Measurements from ENCODE around the gene LYSMD4.

LYSMD4 gene

GRCh38 chr15:99717161-99718009 lies 15.9 kb downstream of the LYSMD4 start:
- no peak for TF ChIP-seq CTCF (conservative IDR thresholded peaks at IDR 0.05; ENCODE audit: low read length)
- peak; percentile 33 for DNase-seq (ENCODE audit: low read depth)

GRCh38 chr15:99716540-99717095 lies 16.6 kb downstream of the LYSMD4 start:
- no peak overlapping the region for H3K4me3 ChIP-seq (ENCODE audit: low read length)

More at GRCh38 chr15:99717161-99718009, 15.9 kb downstream of the LYSMD4 start:
- H3K4me3 ChIP-seq (ENCODE audit: low read length) = no peak overlapping the region

GRCh38 chr15:99712415-99712814 lies 20.8 kb downstream of the LYSMD4 start:
- DNase-seq (ENCODE audit: low read depth) = no peak
- H3K4me3 ChIP-seq (ENCODE audit: low read length) = no peak overlapping the region
- TF ChIP-seq CTCF (conservative IDR thresholded peaks at IDR 0.05; ENCODE audit: low read length) = no peak

More at GRCh38 chr15:99716540-99717095, 16.6 kb downstream of the LYSMD4 start:
- TF ChIP-seq CTCF (conservative IDR thresholded peaks at IDR 0.05; ENCODE audit: low read length) = no peak
- DNase-seq (ENCODE audit: low read depth) = no peak

GRCh38 chr15:99711625-99712024 lies 21.6 kb downstream of the LYSMD4 start:
- no peak for DNase-seq (ENCODE audit: low read depth)
- no peak for TF ChIP-seq CTCF (conservative IDR thresholded peaks at IDR 0.05; ENCODE audit: low read length)
- H3K4me3 ChIP-seq (ENCODE audit: low read length) = no peak overlapping the region

GRCh38 chr15:99709243-99709986 lies 23.8 kb downstream of the LYSMD4 start:
- H3K4me3 ChIP-seq (ENCODE audit: low read length) = no peak overlapping the region
- TF ChIP-seq CTCF (conservative IDR thresholded peaks at IDR 0.05; ENCODE audit: low read length) = no peak
- no peak for DNase-seq (ENCODE audit: low read depth)

- no peak for TF ChIP-seq CTCF (conservative IDR thresholded peaks at IDR 0.05; ENCODE audit: low read length)
- DNase-seq (ENCODE audit: low read depth) = peak; percentile 88
- no peak overlapping the region for H3K4me3 ChIP-seq (ENCODE audit: low read length)
These were observed 24.7 kb downstream of the LYSMD4 start for GRCh38 chr15:99708563-99708962.

Measured in AG10803 (cell line).